Astrocyte of the cerebellum (primary cell): Measurements from ENCODE around the gene ZNF526.

ENCODE experiments used
- DNase-seq: peaks from one replicate; pipeline ENCODE4 v3.0.0-alpha.2; 2011; ENCODE audit warnings: low read depth
- H3K4me3 ChIP-seq: 2 replicates; pipeline ENCODE4 v1.5.1; 2011; ENCODE audit warnings: mild to moderate bottlenecking, low read depth, low read length, moderate library complexity
- CTCF ChIP-seq: IDR thresholded peaks from 2 replicates; pipeline ENCODE4 v1.5.1; 2012; ENCODE audit warnings: low read length, low read depth, moderate library complexity, mild to moderate bottlenecking; ENCODE audit errors: missing control alignments
- in situ Hi-C: cut with HindIII; loops from 2 replicates; pipeline ENCODE4 v1.10.0; 2017; ENCODE audit warnings: low sequenced_read_pairs

Gene ZNF526

GRCh38 chr19:42208612-42209011 lies 11.5 kb upstream of the ZNF526 start:
- no peak overlapping the region for H3K4me3 ChIP-seq
- no peak for TF ChIP-seq CTCF
- in situ Hi-C loops: no loop called here
- DNase-seq: no peak

DNA sequence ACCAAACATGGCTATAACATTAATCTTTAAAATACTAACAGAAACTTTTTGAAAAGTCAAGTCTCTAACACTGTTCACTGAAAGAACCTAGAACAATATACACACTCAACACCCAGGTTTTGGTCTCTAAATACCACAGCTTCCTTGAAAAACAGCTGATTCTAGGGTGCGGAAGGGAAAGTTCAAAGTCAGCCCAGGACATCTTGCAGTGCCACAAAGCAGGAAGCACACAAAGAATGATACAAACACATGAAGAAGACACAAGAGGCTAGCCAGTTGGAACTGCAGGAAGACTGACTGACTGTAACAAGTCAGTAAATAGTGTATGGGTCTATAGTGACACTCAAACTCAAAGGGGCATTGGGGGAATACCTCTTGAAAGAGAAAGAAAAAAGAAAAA lies 7.2 kb upstream of the ZNF526 start:
- no peak for TF ChIP-seq CTCF
- no peak overlapping the region for H3K4me3 ChIP-seq
- no peak for DNase-seq
- in situ Hi-C loops: no loop called here

DNA sequence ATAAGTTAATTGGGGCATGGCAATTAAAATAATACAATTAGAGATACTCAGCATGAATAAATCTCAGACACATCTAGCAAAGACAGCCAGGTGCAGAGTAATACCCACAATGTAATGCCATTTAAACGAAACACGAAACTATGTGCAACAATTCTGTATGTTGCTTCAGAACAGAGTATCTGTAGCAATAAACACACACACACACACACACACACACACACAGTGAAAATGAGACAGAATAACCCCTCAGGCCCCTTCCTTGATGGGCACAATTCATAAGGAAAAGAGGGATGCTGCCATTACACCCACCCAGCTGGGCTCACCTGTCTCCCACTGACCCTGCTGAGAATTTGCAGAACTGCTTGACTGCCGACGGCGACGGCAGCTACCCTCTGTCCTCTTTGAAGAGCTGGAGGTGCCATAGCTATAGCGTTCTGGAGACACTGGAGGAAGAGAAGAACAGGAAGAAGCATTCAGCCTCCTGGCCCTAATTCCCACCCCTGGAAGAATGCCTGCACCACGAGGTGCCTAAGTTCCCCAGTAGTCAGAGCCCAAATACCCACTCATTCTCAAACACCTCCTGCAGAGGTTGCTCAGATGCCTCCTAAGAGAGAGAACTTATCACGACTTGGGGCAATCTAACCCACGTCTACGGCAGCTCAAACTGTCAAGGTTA lies 5.2 kb upstream of the ZNF526 start:
- no peak for TF ChIP-seq CTCF
- H3K4me3 ChIP-seq: no peak overlapping the region
- in situ Hi-C loops: no loop called here
- DNase-seq: no peak

DNA sequence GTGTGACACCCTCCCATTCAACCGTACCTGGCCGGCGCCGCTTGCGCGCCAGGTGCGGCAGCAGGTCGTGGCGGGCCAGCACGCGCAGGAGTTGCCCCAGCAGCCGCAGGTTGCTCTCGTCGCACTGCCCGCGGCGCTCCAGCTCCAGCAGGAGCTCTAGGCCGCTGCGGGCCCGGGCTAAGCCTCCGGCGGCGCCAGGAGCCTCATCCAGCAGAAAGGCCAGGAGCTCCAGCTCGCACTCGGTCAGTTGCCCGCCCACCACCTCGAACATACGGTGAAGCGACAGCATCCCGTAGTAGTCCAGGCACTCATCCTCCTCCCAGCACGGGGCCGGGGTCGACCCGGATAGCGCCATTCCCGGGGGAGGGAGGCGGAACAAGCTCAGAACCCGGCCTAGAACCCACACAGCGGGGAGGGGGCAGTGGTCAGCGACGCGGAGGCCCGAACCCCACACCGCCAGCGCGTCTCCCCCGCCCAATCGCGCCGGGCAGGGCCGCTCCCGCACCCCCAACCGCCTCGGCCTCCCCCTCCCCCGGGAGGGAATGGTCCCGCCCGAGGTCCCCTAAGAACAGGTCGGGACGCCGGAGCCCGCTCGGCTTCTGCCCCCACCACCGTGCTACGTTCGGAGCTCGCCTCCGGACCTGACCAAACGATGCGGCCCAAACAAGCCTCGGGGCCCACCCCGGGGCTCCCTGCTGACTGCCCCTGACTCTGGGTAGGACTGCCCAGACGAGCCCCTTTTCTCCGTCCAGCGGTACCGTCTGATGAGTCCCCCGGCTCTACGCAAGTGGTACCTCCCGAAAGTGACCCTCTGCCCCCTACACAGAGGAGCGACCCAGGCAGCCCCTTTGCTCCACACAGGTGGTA lies 3.2 kb upstream of the ZNF526 start:
- in situ Hi-C loops: no loop called here
- peak overlapping the region; percentile 96 for H3K4me3 ChIP-seq
- TF ChIP-seq CTCF: no peak
- DNase-seq: no peak

DNA sequence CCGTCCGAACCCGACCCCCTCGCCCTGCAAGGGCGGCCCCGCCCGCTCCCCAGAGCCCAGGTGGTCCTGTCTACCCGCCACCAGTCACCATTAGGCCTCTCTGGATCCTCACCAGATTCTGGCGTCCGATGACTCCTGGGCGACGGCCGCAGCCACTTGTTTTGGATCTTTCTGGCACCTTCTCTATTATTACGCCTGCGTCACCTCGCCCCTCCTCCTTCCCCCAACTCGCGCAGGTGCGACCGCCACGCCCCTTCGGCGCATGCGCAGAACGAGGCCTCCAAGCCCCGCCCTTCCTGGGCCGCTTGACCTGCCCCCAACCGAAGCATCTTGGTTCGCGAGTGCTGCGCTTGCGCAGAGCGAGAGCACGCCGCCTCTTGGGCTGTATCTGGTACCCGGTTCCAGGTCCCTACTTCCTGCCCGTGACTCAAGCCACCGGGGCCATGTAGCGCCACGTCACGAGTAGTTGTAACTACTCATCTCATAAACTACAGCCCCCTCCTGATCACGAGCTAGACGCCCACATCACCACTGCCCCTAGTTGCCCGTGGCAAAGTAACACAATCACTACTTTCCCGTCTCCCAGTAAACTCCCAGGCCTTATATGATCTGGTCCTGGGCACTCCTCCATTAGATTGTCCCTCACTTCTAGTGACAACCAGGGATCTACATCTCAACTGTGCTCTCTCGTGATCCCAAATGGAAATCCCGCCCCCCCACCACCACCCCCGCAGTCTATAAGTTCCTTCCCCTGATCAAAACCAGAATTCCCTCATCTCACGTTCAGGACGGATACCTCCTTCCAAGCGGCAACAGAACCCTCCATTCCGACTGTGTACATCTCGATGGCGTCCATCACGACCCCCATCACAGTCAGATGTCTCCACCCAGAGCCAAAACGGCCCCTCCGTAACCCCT lies 2.3 kb upstream of the ZNF526 start, which contains the start of gene DEDD2:
TSS of gene DEDD2 (minus strand) at position 158 of the 918 bp plus-strand sequence. CDS start 670 bp downstream, outside the sequence.
- no peak for TF ChIP-seq CTCF
- peak; percentile 86 for DNase-seq
- in situ Hi-C loops: no loop called here
- peak within 1 kb of the TSS; percentile 96 for H3K4me3 ChIP-seq

- TF ChIP-seq CTCF: no peak
- in situ Hi-C loops: no loop called here
- peak overlapping the region; percentile 87 for H3K4me3 ChIP-seq
- DNase-seq: no peak
Observed at GRCh38 chr19:42220751-42221097, 612 bp downstream of the ZNF526 start.
